GM12875 (cell line): Measurements from ENCODE around the gene P3H3.

Source experiments
- H3K4me3 ChIP-seq: one replicate; pipeline ENCODE4 v1.5.1; 2011; ENCODE audit warnings: low read depth, low read length, control low read depth
- CTCF ChIP-seq: IDR thresholded peaks from 2 replicates; pipeline ENCODE4 v1.5.1; 2011; ENCODE audit warnings: low read depth, mild to moderate bottlenecking, control low read depth, inconsistent platforms, low read length, moderate library complexity, borderline replicate concordance; ENCODE audit not compliant: insufficient read depth

P3H3 gene

GRCh38 chr12:6783828-6784227 is 44.4 kb upstream of the P3H3 start:
- TF ChIP-seq CTCF: no peak
- no peak overlapping the region for H3K4me3 ChIP-seq

DNA sequence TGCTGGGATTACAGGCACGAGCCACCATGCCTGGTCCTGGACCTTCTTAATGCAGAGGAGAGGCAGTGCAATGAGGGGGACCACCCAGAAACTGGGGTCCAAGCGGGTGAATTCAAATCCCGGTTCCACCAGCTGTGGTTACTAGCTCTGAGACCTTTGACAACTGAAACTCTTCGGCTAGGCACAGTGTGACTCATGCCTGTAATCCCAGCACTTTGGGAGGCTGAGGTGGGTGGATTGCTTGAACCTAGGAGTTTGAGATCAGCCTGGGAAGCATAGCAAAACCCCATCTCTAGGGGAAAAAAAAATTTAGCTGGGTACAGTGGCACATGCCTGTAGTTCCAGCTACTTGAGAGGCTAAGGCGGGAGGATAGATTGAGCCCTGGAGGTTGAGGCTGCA is 43.9 kb upstream of the P3H3 start:
- no peak overlapping the region for H3K4me3 ChIP-seq
- TF ChIP-seq CTCF: no peak

GRCh38 chr12:6784761-6785160 is 43.4 kb upstream of the P3H3 start:
- TF ChIP-seq CTCF: no peak
- no peak overlapping the region for H3K4me3 ChIP-seq

DNA sequence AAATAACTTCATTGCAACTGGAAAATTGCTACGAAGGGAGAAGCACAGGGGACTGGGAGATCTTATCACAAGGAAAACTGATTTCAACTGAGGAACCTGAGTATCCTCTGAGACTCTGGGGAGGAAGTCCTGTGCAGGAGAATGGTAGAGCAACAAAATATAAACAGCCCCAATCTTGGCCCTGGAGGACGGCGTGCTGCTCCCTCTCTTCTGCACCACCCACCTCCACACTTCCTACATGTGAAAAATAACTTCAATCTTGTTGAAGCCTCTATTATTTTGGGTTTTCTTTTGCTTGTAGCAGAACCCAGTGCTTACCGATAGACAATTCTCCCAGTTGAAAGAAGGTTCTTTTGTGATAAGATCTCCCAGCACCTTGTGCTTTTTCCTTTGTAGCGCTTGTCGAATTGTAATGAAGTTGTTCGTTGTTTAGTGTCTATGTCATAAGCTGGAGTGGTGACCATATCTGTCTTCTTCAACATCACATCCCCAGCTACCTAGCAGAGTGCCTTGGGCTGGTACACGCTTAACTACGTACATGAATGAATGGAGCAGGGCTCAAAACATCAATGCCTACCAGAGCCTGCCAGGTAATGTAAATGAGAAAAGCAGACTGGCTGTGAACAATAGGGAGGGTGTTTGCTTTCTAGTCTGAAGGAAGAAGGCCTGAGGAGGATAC is 41.7 kb upstream of the P3H3 start:
- no peak for TF ChIP-seq CTCF
- H3K4me3 ChIP-seq: no peak overlapping the region

DNA sequence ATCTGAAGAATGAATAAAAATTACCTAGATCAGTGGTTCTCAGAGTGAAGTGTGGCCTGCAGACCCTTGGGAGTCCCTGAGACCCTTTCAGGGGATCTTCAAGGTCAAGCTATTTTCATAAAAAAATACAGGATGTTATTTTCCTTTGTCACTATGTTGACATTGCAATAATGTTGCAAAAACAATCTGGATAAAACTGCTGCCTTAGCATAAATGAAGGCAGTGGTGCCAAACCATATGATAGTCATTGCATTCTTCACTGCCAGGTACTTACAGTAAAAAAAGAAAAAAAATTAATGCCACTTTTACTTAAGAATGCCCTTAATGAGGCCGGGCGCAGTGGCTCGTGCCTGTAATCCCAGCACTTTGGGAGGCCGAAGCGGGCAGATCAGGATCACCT is 40.9 kb upstream of the P3H3 start:
- H3K4me3 ChIP-seq: no peak overlapping the region
- TF ChIP-seq CTCF: no peak

GRCh38 chr12:6788972-6789924 is 39.0 kb upstream of the P3H3 start, which contains the start of gene CD4:
Gene CD4, plus strand, starts transcription at chr12:6789528. Its CDS starts 10,611 bp downstream, at chr12:6800139.
- no peak for TF ChIP-seq CTCF
- no peak within 1 kb of the TSS for H3K4me3 ChIP-seq
